ENCODE data around the gene RUNX1.

RUNX1 gene

GRCh38 chr21:34812504-34813265, 236.4 kb downstream of the RUNX1 start (continued):
- TF ChIP-seq, protein P1, sequence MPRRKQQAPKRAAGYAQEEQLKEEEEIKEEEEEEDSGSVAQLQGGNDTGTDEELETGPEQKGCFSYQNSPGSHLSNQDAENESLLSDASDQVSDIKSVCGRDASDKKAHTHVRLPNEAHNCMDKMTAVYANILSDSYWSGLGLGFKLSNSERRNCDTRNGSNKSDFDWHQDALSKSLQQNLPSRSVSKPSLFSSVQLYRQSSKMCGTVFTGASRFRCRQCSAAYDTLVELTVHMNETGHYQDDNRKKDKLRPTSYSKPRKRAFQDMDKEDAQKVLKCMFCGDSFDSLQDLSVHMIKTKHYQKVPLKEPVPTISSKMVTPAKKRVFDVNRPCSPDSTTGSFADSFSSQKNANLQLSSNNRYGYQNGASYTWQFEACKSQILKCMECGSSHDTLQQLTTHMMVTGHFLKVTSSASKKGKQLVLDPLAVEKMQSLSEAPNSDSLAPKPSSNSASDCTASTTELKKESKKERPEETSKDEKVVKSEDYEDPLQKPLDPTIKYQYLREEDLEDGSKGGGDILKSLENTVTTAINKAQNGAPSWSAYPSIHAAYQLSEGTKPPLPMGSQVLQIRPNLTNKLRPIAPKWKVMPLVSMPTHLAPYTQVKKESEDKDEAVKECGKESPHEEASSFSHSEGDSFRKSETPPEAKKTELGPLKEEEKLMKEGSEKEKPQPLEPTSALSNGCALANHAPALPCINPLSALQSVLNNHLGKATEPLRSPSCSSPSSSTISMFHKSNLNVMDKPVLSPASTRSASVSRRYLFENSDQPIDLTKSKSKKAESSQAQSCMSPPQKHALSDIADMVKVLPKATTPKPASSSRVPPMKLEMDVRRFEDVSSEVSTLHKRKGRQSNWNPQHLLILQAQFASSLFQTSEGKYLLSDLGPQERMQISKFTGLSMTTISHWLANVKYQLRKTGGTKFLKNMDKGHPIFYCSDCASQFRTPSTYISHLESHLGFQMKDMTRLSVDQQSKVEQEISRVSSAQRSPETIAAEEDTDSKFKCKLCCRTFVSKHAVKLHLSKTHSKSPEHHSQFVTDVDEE (CRISPR knock-in tag; IDR thresholded peaks at IDR 0.05) = no peak
- TF ChIP-seq SNAI2 (CRISPR knock-in tag; IDR thresholded peaks at IDR 0.05) (no peak), CSDC2 (CRISPR knock-in tag; IDR thresholded peaks at IDR 0.05) (no peak), TOX (CRISPR knock-in tag; IDR thresholded peaks at IDR 0.05; ENCODE audit: borderline replicate concordance) (0 out of 2 replicates have a peak, but pooled peaks have one; percentile 51), ISL1 (CRISPR knock-in tag; IDR thresholded peaks at IDR 0.05) (peak; percentile 78), ESRRG (CRISPR knock-in tag; IDR thresholded peaks at IDR 0.05) (no peak), ZC3H10 (CRISPR knock-in tag; IDR thresholded peaks at IDR 0.05) (peak; percentile 68), ZFP3 (CRISPR knock-in tag; IDR thresholded peaks at IDR 0.05) (no peak), ARNTL (CRISPR knock-in tag; IDR thresholded peaks at IDR 0.05; ENCODE audit: borderline replicate concordance, low read depth) (no peak), ZNF565 (CRISPR knock-in tag; conservative IDR thresholded peaks at IDR 0.05; ENCODE audit: low read depth) (no peak), GLIS3 (CRISPR knock-in tag; IDR thresholded peaks at IDR 0.05) (no peak), ZNF8 (CRISPR knock-in tag; IDR thresholded peaks at IDR 0.05) (no peak)
- TF ChIP-seq, protein P2, sequence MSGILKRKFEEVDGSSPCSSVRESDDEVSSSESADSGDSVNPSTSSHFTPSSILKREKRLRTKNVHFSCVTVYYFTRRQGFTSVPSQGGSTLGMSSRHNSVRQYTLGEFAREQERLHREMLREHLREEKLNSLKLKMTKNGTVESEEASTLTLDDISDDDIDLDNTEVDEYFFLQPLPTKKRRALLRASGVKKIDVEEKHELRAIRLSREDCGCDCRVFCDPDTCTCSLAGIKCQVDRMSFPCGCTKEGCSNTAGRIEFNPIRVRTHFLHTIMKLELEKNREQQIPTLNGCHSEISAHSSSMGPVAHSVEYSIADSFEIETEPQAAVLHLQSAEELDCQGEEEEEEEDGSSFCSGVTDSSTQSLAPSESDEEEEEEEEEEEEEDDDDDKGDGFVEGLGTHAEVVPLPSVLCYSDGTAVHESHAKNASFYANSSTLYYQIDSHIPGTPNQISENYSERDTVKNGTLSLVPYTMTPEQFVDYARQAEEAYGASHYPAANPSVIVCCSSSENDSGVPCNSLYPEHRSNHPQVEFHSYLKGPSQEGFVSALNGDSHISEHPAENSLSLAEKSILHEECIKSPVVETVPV (CRISPR knock-in tag; IDR thresholded peaks at IDR 0.05) = no peak

GRCh38 chr21:34811368-34811767, 237.7 kb downstream of the RUNX1 start:
- no peak for ATAC-seq
- no peak for TF ChIP-seq GLIS3 (CRISPR knock-in tag; IDR thresholded peaks at IDR 0.05)
- no peak for TF ChIP-seq PPARA (CRISPR knock-in tag; IDR thresholded peaks at IDR 0.05; ENCODE audit: borderline replicate concordance)
- no peak for TF ChIP-seq ESRRG (CRISPR knock-in tag; IDR thresholded peaks at IDR 0.05)
- TF ChIP-seq POU6F1 (CRISPR knock-in tag; IDR thresholded peaks at IDR 0.05; ENCODE audit: borderline replicate concordance, low read depth) = no peak
- TF ChIP-seq ZNF8 (CRISPR knock-in tag; IDR thresholded peaks at IDR 0.05) = no peak
- TF ChIP-seq, protein P1 (CRISPR knock-in tag; IDR thresholded peaks at IDR 0.05) = no peak
- TF ChIP-seq ZNF565 (CRISPR knock-in tag; conservative IDR thresholded peaks at IDR 0.05; ENCODE audit: low read depth) = no peak
- no peak for TF ChIP-seq CSDC2 (CRISPR knock-in tag; IDR thresholded peaks at IDR 0.05)
- TF ChIP-seq ZFP30 (CRISPR knock-in tag; IDR thresholded peaks at IDR 0.05) = no peak
- no peak for TF ChIP-seq ZFP3 (CRISPR knock-in tag; IDR thresholded peaks at IDR 0.05)
- no peak for TF ChIP-seq ZC3H10 (CRISPR knock-in tag; IDR thresholded peaks at IDR 0.05)
- no peak for TF ChIP-seq CREB5 (CRISPR knock-in tag; IDR thresholded peaks at IDR 0.05; ENCODE audit: low read depth)

- no peak for ATAC-seq
- no peak for TF ChIP-seq RARB (CRISPR knock-in tag; IDR thresholded peaks at IDR 0.05)
- TF ChIP-seq TCF4 (CRISPR knock-in tag; IDR thresholded peaks at IDR 0.05; ENCODE audit: borderline replicate concordance) = no peak
- TF ChIP-seq, protein P2 (CRISPR knock-in tag; IDR thresholded peaks at IDR 0.05) = no peak
- TF ChIP-seq ARNTL (CRISPR knock-in tag; IDR thresholded peaks at IDR 0.05; ENCODE audit: borderline replicate concordance, low read depth) = no peak
- TF ChIP-seq ISL1 (CRISPR knock-in tag; IDR thresholded peaks at IDR 0.05) = no peak
Observed at GRCh38 chr21:34810786-34811185, 238.3 kb downstream of the RUNX1 start.

Measured in SK-N-SH treated with all-trans-retinoic acid at 6 μM for 48 hours (cell line).